Fibroblast of gingiva (primary cell): Measurements from ENCODE around the gene ATP12A.

Experiments used
- DNase-seq: peaks from one replicate; pipeline ENCODE4 v3.0.0-alpha.2; 2011; ENCODE audit warnings: low read depth

Gene ATP12A

DNA sequence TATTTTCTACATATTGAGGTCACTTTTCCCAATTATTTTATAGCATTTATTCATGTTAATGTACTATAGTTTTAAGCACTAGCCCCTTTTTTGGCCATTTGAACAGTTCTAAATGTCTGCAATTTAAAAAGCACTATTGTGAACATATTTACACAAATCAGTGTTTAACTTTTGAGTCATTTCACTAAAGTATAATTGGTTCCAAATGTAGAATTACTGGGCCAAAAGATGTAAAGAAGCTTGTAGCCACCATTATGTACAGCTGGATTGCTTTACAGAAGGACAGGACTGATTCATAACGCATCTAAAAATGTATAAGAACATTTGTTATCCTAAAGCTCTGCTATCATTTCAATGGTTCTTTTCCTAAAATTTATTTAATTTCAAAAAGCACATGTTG lies 16.6 kb upstream of the ATP12A start:
- DNase-seq = no peak

DNA sequence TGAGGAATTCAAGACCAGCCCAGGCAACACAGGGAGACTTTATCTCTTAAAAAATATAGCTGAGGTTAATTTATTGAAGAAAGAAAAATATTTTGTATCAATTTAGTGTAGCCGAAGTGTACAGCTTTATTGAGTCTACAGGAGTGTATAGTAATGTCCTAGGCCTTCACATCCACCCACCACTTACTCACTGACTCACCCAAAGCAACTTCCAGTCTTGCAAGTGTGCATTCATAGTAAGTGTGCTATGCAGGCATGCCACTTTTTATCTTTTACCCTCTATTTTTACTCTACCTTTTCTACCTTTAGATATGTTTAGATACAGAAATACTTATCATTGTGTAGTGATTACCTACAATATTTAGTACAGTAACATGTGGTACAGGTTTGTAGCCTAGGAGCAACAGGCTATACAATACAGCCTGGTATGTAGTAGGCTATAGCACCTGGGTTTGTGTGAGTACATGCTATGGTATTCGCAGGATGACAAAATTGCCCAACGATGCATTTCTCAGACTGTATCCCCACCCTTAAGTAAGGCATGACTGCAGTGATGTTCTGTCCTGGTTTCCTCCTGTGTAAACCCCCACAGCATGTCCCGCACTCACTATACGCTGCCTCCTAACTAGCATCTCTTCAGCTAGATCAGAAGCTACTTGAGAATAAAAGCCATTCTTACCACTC lies 15.3 kb upstream of the ATP12A start:
- DNase-seq = no peak

DNA sequence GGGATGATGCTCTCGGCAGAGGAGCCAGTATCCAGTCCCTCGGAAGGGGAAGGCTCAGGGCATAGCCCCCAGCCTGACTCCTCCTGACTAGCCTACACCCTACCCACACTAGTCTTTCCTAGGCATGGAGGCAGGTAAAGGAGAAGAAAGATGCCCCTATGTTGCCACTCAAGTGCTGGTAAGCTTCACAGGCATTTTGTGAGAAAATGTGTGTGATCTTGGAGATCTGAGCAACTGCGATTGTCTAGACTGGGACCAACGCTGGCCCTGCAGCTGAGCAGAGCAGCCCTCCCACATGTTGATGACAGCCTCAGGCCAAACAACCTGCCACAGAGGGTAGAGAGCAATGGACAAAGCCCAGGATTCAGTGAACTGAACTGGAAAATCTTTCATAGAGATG lies 11.7 kb upstream of the ATP12A start:
- DNase-seq = no peak

DNA sequence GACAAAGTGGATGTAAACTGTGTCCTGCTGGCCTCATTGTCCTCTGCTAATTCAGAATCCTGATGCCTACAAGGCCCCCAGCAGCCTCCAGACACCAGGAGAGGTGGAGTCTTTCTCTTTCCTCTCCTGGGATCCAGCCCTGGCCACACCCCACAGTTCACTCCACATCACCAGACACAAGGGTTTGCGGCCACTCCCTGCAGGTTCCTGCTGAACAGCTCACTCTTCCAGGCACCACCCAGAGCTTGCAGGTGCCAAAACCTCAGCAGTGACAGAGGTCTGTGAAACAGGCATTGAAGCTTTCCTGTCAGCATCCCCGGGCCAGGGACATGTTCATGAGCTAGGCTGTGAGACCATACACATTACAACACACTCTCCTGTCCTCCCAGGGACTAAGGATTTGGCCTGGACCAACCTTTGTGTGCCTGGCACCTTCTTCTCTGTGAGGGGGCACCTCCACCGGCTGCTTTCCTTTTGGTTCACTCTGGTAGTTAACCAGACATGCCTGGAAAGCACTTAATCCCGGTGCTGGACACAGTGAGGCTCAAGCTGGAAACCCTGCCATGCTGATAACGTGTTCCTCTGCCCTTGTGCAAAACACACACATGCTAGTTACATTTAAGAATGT lies 11.1 kb upstream of the ATP12A start:
- DNase-seq = no peak

DNA sequence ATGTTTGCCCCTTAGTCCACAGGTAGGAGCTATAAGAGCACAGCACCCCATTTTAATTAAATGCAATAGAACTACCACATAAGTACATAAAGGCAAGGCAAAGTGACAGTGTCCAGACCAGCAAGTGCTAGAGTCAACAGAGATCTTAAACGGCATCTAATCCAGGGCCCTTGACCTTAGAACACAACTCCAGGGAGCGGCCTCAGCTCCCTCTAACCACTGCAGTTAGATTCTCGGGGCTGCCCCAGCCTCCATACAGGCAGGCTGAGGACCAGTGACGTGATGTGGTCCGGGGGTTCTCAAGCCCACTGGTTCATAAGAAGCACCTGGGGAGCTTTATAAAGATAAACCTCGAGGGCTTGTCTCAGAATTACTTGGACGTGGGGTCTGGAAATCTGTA lies 10.0 kb upstream of the ATP12A start:
- DNase-seq = no peak

DNA sequence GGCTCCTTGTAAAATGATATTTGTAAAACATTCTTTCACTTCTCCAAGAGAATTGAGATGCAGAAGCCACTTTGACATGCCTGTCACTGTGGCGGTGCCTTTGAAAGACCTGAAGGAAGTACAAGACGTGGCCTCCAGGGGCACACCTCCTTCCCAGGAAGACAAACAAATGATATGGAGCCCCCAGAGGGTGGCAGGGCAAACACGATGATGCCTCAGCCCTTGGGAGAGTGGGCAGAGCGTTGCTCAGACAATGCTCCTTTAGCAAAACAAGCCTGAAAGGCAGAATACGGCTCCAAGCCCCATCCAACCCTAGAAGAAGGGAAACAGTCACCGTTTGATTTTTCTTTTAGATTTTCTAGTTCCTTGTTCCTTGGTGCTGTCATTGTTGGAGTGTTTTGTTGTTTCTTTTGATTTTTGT lies 9.2 kb upstream of the ATP12A start:
- no peak for DNase-seq

DNA sequence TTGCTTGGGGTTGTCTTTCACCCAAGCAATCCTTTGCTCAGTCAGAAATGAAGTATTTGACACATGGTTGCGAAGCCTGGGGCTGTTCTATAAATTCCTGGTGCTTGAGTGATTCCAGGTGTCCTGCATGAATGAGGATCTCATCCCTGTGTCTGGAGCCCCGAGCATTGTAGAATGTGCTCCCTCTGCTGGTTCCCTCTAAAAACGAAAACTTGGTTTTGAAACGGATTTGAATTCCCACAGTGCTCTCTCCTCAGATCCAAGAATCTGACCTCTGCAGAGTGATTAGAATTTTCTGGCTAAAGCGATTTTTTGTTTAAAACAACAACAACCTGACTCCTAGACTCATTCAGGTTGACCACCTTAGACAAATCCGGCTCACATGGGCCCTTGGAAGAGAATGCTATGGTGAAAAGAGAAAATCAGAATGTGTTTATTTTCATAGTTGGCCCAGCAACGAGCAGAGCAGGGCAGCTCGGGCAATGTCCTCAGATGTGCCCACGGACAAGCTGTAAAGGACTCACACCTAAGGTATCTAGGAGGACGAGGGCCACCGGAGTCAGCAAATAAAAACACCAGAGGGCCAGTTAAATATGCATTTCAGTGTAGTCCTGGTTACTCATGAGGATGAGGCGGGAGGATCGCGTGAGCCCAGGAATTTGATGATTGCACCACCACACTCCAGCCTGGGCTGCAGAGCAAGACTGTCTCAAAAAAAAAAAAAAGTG lies 8.7 kb upstream of the ATP12A start:
- peak; percentile 90 for DNase-seq

DNA sequence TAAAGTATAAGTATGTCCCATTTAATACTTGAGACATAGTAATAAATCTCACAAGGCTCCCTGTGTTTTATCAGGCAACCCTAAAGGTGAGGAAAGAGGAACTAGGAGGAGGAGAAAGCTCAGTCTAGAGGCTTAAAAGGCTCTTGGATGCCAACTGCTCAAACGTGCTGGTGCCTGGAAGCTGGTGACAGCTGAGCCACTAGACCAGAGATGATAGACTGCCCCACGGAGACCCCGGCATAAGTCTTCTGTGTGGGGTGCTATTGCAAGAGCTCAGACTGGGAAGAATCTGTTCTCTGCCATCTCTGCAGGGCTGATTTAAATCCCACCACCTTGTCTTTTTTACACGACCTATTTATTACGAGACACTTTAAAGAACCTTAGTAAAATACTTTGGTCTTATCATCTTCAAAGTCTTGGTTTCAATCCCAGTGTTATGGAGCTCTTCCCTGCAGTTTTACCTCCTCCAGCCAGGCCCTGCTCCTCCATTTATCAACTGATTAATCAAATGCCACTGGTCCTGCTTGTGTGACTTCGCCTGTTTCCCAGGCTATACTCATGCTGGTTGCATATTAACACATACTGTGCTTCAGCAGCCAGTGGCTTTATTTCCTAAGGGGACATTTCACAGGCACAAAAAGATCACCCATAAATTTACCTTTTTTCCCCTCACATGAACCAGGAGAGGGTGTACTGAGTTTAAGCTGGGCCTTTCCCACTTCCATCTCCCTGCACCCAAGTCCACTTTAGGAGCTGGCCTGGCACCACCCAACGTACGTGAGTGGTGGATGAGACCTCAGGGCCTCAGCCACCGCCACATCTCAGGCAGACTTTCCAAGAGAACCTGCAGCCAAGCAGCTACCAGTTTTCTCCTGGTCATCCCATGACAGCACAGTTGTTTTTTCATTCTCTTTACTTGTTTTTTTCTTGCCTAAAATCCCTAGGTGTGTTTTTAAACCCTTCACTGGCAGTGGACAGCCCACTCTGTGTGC lies 7.8 kb upstream of the ATP12A start:
- no peak for DNase-seq

DNA sequence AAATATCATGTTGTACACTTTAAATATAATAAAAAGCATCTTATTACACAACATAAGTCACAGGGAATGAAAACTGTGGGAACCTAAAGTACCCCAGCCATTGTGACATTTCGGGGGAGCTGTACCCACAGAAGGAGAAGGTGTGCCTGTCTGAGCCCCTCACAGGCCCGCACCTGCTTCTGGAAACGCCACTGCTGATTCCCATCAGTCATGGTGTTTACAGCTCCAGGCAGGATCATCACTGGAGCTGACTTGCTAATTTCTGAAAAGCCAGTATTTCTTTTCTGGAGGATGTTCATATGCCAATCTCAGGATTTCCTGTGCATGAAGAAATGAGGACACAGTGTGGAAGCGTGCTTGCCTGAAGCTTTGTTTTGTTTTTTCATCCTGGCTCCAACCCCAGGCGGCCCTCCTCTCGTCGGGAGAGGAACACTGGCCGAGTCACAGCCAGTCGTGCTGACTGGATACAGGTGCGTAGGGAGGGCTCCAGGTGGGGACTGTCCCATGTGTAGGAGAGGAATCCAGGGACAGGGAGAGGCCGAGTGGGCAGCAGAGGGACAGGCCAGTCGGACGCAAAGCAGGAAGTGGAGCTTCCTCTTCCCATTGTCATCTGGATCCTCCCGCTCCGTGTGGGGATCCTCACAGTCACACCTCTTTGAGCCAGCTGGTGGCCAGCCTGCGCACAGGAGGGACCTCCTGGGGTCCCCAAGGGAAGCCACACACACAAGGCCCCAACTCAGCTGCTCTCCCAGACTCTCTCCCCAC lies 4.2 kb upstream of the ATP12A start:
- no peak for DNase-seq

DNA sequence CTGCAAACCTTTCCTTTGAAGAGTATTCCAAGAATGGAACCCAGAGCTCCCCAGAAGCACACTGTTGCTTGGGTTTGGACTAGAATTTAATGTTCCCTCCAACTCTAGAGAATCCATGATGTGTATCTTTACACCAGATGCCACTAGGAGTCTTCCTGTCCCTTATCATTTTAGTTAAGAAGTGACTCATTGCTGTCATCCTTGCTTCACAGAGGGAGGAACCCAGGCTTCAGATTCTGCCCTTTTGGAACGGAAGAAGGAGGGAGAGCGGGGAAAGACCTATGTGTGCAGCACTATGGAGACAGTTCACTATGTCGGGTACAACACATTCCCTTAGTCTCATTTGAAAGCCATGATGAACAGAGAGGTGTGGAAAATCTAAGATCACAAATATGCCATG lies 2.1 kb upstream of the ATP12A start:
- no peak for DNase-seq

DNA sequence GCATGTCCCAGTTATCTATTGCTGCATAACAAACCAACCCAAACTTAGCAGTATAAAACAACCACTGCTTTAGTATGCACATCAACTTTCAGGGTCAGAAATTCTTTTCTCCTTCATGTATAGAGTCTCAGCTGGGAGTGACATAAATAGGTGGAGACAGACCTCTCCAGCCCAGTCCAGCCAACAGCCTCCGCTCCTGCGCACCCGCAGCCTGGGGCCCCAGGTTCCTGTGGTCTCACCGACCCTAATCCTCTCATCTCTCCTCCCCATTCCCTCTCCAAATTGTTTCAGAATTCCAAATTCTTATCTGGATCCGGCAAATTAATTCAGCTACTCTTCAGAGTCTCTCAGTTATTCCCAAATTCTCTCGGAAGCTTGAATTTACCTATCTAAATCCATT lies 522 bp upstream of the ATP12A start:
- DNase-seq = no peak

DNA sequence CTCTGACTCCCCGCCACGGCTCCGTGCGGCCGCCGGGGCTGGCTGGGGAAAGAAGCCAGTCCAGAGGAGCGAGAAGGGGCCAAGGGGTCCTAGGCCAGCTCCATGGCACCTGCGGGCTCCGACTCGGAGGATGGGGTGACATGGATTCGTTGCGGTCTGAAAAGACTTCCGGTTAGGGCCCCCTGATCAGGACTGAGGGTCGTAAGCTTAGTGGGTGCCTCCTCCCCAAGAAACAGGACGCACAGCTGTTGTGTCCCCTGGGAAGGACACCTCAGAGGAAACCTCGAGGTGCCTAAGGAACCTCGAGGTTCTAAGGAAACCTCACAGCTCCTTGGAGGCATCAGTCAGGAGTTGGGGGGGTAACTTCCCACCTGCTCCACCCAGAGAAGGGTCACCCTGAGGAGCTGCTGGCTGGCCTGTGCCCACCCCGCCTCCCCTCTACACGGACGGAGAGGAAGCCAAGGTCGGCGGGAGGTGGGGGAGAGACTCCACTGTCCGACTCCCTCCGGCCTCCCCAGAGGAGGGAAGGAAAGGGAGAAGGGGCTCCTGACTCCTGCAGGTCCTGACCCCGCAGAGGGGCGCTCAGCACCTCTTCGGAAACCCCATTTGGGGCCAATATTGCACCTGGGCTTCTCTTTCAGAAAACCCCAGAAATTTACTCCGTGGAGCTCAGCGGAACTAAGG lies 855 bp downstream of the ATP12A start:
- DNase-seq = no peak

DNA sequence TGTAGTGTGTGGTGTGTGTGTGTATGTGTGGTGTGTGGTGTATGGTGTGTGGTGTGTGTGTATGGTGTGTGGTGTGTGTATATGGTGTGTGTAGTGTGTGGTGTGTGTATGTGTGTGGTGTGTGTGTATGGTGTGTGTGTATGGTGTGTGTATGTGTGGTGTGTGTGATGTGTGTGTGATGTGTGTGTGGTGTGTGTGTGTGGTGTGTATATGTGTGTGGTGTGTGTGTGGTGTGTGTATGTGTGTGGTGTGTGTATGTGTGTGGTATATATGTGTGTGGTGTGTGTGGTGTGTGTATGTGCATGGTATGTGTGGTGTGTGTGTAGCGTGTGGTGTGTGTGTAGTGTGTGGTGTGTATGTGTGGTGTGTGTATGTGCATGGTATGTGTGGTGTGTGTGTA lies 1.7 kb downstream of the ATP12A start:
- no peak for DNase-seq

DNA sequence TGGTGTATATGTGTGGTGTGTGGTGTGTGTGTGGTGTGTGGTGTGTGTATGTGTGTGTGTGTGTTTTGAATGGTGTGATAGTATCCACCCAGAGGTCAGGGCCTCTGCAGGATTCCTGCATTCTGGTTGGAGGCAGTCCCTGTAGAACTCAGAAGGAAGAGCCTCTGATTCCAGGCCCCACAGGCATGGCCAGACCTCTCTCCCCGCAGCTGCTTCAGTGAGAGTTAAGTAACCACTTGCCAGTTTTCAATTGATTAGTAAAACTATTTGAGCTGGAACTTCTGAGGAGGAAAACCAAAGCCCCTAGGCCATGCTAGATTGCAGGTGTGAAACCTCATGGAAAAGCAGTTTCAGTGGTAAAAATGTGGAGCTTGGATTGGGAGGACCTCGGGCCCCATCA lies 2.1 kb downstream of the ATP12A start:
- no peak for DNase-seq

DNA sequence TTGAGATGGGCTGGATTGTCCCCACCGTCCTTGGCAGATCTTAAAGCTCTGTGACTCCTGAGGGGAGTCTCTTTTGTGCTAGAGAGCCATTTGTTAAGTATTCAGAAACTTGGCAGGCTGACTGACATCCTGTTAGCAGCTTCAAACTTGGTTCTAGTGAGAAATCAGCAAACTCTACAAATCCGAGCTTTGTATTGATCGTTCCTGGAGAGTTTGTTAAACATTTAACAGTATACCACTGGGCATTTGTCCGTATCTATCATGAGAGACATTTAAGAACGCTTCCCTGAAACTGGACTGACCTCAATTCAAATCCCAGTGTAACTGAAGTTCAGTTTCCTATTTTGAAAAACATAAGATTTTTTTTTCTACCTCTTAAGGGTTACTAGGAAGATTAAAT lies 3.1 kb downstream of the ATP12A start:
- DNase-seq = no peak

DNA sequence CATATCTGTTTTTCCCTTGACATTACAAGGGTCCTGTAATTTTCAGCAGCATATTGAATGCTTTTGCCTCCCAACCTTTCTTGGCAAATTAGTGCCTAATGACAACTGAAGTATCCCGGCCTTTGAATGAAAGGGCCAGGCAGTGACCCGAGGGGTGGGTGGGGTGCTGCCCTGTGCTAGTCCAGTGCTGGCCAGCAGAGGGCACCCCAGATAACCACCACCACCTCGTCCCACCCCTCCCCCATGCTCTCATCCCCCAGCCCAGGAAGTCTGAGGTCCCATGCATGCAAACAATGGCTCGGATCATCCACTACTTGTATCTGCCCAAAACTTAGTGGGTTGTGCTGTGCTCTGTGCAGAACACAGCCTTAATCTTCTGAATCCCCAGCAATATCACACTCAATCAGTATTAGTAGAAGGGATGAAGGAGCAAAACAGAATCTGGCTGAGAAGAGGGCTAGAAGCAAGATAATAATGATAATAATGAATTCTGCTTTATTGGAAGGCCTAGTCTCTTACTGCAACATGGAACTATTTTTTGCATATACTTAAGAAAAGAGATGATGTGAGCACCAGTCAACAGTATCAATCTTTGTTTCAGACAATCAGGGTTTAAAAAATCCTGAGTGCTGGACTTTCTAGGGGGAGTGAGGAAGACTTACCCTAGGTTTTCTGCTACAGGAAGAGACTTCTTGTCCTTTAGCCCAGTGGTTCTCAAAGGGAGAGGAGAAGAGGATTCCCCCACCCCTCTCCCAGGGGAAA lies 3.8 kb downstream of the ATP12A start:
- DNase-seq = peak; percentile 13

DNA sequence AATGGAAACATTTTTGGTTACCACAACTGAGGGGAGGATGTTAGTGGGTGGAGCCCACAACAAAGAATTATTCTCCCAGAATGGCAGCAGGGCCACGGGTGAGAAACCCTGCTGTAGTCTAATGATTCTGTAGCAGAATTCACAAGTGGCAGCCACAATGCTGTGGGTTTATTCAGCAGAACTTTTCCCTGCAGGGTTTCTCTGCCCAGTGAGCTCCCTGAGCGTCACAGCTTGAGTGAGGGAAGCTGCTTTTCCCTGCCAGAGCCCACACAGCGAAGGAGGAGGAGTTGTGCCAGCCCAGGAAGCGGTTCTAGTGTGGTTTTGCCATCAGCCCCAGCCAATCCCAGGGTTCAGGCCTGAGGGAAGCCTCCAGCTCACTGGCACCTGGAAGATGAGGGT lies 4.4 kb downstream of the ATP12A start:
- DNase-seq = peak; percentile 15

DNA sequence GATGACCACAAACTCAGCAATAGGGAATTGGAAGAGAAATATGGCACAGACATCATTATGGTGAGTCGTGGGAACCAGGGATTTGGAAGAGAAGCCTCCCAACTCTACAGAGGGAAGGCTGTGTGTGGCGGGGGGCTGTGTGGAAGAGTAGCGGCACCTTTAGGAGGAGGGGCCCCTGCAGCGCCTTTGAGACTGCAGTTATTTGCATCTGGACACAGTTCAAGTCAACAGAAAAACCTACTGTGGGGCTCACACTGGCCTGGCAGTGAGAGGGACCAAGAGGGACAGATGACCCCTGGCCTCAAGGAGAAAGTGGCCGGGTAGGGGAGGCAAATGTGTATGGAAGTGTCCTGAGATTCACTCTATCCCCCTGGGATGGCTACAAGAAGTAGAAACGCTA lies 5.1 kb downstream of the ATP12A start:
- DNase-seq = no peak

DNA sequence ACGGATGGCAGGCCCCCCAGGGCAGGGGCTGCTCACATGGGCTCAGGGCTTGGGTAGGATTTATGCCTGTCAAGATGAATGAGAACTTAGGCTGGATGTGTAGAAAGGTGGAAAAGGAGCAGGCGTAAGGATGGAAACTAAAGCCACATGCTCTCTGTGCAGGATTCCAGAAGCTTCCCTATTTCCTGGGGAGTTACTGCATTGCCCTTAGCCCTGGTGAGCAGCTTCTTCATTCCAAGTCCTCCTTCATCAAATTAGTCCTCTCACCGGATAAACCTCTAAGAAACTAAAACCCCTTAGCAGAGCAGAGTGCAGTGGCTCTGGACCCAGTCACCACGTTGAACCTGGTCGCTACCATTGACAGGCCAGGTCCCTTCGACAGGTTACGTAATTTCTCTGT lies 7.4 kb downstream of the ATP12A start:
- DNase-seq = no peak

DNA sequence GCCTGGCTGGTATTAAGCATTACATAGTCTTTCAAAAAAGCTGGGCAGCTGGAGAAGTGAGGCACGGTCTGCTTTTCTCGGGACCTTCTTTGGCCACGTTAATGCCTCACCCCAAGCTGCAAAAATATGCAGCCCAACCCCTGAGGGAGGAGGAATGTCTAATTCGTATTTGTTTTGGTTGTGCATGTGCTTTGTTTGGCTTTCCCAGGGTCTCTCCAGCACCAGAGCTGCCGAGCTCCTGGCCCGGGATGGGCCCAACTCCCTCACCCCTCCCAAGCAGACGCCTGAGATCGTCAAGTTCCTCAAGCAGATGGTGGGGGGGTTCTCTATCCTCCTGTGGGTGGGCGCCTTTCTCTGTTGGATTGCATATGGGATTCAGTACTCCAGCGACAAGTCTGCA lies 7.9 kb downstream of the ATP12A start:
- DNase-seq = no peak
